NCI-H2196 (cell line): ENCODE measurements around the gene CLIP4.

Source experiments
- DNase-seq: peaks from one replicate; lab custom pipeline; 2025; ENCODE audit not compliant: unreplicated experiment; lab: John Stamatoyannopoulos, UW

The CLIP4 gene

DNA sequence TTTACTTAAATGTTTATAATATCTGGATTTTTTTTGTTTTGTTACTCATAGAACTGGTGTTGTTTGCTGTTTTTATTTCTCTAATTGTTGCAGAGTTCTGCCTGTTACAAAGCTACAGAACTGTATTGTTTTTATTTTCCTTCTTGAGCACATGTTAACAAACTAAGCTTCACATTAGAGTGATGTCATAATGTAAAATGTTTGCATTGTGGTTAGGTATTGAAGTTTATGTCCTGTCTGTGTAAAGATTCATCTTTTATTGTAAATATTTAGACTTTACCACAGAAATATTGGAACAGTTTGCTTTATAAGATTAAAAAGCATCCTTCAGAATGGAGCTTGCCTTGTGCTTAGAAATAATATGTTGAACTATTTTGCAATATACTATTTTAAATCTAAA lies 67.7 kb downstream of the CLIP4 start:
- no peak for DNase-seq

- DNase-seq: no peak
Measured at GRCh38 chr2:29184531-29184930, 69.3 kb downstream of the CLIP4 start.

DNA sequence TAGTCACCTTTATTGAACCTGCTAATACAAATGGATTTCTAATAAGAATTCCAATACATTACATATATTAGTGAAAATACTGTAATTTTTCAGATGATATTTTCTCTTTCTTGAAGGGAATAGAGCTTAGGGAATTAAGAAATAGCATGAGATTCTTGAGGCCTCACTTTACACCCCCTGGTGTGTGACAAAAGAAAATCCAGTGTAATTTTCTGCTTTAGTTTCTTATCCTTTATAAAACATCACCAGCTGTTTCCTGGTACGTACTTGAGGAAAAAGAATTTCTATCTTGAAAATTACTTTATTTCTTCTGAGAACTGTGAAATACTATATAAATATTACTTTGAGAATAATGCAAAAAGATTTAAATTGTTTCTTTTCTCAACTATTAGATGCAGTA lies 71.6 kb downstream of the CLIP4 start:
- DNase-seq: no peak

GRCh38 chr2:29187926-29188325 lies 72.7 kb downstream of the CLIP4 start:
- DNase-seq: no peak

DNA sequence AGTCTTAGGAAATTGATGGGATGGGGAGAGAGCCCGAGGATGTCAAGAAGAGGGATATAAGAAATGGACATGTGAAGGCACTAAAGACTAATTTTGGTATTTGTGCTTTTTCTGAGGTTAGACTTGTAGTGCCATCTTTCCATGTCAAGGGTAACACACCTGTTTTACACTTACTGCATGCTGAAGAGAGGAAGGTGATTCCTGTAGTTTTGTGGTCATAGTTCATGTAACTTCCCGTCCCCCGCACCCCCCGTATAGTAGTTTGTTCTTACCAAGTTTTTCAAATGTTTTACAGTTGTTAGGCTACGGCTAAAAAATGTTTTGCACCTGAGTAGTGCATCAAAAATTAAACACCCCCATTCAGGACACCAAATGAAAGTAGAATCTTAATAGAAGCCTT lies 73.8 kb downstream of the CLIP4 start:
- DNase-seq: no peak

DNA sequence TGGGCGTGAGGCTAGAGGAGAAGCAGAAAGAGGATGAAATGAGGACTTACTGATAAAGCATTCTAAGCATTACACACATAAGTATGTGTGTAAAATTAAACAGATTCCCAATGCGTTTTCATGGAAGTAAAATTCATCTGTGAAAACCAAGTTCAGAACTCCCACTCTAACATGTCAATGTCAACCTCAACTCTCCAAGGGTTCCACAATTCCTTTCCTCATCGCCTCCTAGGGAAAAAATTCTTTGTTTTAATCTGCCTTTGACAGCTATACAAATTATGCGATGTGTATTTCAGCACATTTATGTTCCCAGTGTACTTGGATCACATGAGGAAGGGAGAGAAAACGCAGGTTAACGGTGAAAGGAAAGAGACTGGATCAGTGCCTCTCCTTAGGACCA lies 76.6 kb downstream of the CLIP4 start:
- no peak for DNase-seq

- DNase-seq: no peak
Measured at GRCh38 chr2:29192526-29192925, 77.3 kb downstream of the CLIP4 start.

DNA sequence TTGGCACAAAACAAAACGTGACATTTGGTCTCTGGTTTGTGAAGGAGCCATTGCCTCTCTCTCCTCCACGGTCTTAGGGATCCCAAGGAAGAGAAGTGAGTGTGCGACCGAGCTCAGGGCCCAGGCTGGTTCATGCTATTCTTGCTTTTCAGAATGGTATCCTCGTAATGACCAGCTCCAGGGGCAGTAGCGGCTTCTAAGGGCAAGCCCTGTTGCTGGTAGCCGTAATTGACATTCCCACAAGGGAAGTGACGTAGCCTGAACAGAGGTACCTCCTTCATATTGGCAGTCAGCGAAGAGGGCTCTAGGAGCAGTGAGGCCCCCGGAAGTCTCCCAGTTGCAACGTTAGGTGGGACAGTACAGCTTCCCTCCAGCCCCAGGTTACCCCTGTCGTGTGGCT lies 77.9 kb downstream of the CLIP4 start:
- no peak for DNase-seq

DNA sequence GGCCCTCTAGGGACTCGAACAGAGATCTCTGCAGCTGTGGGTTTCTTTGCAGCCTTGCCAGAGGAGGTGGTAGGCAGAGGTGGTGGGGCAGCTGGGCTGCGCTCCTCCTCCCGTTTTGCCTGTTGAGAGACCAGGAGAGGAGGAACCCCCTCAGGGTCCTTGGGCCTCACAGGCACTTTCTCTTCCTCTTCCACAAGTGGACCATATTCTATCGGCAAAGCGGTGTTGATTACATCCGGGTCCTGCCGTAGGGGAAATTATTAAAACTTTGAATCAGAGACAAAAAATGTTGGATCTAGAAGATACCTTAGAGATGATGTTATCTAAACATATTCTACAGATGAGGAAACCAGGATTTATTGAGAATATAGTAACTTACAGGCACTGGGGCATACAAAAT lies 78.5 kb downstream of the CLIP4 start:
- DNase-seq: no peak

DNA sequence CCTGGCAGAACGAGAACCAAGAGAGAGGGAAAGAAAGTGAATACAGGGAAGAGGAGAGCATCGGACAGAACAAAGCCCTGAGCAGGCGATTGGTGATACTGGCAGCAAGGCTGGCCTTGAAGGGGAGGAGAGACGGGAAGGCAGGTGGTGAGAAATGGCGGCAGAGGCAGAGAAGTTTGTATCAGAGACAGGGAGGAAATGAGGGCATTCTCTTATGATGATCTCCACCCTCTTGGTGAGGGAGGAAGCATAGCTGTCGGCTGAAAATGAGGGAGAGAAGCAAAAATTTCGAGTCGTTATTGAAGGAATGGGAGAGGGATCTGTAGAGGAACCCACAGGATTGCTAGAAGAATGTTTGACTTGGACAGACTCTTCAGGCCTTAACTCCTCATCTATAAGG lies 80.6 kb downstream of the CLIP4 start:
- DNase-seq: no peak

- peak; percentile 60 for DNase-seq
Measured at GRCh38 chr2:29196792-29197788, 81.9 kb downstream of the CLIP4 start.

- DNase-seq: no peak
Measured at GRCh38 chr2:29201979-29202378, 86.8 kb downstream of the CLIP4 start.

- DNase-seq: no peak
Measured at GRCh38 chr2:29202819-29203495, 87.7 kb downstream of the CLIP4 start.

- no peak for DNase-seq
Measured at GRCh38 chr2:29206941-29207340, 91.7 kb downstream of the CLIP4 start.

- no peak for DNase-seq
Measured at GRCh38 chr2:29207352-29208148, 92.3 kb downstream of the CLIP4 start.

DNA sequence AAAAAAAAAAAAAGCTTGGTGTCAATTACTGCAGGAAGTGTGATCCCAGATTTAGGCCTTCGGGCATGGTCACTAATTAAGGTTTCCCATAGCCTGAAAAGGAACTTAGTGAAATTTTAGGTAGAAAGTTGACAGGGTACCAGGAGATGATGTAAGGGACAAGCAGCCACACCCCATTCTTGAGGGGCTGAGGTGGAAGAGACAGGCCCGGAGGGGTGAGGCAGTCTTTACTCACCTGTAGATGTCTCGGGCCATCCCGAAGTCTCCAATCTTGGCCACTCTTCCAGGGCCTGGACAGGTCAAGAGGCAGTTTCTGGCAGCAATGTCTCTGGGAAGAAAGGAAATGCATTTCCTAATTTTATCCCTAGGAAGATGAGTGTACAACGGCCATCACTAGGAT lies 94.3 kb downstream of the CLIP4 start:
- DNase-seq: no peak

GRCh38 chr2:29212009-29212408 lies 96.8 kb downstream of the CLIP4 start:
- DNase-seq: no peak

GRCh38 chr2:29213888-29214291 lies 98.7 kb downstream of the CLIP4 start:
- DNase-seq: no peak

GRCh38 chr2:29215073-29215472 lies 99.9 kb downstream of the CLIP4 start:
- DNase-seq: no peak

DNA sequence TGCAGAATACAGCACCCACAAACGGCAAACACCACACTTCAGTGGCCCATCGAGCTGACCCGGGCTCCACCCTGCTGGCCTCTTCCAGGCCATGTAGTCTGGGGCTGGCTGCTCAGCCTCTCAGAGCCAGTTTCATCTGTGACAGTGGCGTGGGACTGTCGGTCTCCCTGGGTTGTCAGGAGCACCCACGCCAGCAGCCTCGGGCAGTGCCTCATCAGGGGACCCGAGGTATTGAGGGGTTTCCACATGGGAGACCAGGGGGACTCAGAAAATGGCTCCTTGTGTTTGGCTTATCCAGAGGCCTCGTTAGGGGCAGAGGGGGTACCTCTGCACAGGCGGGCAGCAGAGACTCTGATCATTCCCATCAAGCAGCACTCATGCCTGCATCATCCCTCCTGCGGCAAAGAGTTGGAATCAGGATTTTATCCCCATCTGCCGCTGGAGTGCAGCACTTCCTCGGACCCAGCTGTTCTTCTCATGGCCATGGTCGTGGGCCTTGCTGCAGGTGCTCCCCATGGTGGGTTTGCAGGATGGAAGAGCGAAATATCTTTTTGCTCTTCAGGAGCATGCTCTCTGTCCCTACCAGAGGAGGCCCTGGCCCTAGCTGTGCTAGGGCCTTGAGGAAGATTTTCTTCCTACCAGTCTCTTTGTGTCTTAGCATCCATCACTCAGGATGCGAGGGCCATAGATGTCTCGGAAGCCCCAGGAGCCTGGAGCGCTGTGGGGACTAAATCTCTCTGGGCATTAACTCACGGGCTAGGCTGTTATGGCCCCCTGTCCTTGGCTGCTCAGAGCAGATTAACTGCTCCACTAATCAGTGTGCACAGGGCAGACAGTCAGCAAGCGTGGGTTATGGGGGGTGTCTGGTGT lies 100.8 kb downstream of the CLIP4 start:
- no peak for DNase-seq

DNA sequence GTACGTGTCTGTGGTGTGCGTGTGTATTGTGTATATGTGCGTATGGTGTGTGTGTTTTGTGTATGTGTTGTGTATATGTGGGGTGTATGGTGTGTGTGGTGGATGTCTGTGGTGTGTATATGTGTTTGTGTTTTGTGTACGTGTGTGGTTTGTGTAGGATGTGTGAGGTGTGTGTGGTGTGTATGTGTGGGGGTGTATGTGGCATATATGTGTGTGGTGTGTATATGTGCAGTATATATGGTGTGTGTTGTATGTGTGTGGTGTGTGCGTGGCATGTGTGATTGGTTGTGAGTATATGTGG lies 101.3 kb downstream of the CLIP4 start:
- DNase-seq: no peak
